ENCODE data around the gene CD2BP2.

Gene CD2BP2

DNA sequence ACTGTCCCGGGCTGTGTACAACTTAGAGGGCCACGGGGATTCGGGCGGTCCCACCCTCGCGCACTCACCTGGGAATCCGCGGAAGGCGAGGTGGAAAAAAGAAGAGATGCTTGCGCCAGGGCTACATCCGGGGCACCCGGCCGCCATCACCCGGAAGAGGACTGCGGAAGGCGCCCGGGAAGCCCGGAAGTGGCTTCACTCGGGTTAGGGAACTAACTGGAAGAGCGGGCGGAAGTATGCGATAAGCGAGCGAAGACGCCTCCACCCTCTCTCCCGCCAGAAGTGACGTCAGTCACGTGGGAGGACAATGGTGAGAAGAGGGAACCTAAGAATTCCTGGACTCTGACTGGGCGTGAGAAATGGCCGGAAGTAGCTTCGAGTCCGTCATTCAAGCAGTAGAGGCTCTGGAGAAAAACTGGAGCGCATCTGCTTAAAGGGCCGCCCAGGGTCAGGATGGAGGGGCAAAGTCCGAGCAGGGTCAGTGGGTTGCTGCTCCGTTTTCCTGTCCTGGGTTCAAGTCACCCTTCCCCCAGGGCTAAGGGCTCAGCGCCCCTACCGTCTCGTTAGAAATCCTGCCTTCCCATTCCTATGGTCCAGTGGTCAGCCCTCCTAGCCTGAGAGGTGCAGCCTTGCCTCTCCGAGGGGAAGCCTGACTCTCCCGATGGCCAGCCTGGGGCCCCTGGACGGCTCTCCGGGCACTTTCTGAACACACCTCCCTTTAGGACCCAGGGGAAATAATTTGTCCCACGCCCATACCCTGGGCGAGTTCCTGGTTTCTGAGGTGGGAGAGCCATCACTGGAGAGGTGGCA, at the start of gene CD2BP2:
Gene CD2BP2 (minus strand): TSS at position 165 of the 810 bp plus-strand sequence. CDS start 627 bp downstream, outside the sequence.
- Histone ChIP-seq H3K4me1 (ENCODE audit: insufficient read depth, low read length) (peaks cover 45% of the 10 kb centered on the region), H3K4me3 (ENCODE audit: low read depth in 1 of 2, low read length in 2 of 2) (peak within 1 kb of the TSS; percentile 97 to 99), H4K20me1 (ENCODE audit: insufficient read depth, low read length) (peaks cover 28% of the 10 kb centered on the region), H3K79me2 (ENCODE audit: insufficient read depth, low read length) (peaks cover 38% of the 10 kb centered on the region), H3K27ac (ENCODE audit: low read length) (peak within 1 kb of the TSS; percentile 95), H2AFZ (ENCODE audit: low read depth, low read length) (peak within 1 kb of the TSS; percentile 98), H3K9me3 (ENCODE audit: insufficient read depth, low read length, severe bottlenecking) (no peaks in the 10 kb centered on the region), H3K36me3 (ENCODE audit: insufficient read depth, low read length) (peaks cover 79% of the 10 kb centered on the region), H3K4me2 (ENCODE audit: insufficient read depth, low read length) (peak within 1 kb of the TSS; percentile 99), H3K27me3 (ENCODE audit: insufficient read depth, low read length, poor library complexity) (no peaks in the 10 kb centered on the region), H3K9ac (ENCODE audit: low read depth, low read length) (peak within 1 kb of the TSS; percentile 87)
- DNase-seq (peak; percentile 94), ATAC-seq (ENCODE audit: insufficient read depth, low read depth) (peak; percentile 93)
- TF ChIP-seq CTCF (IDR thresholded peaks at IDR 0.05; ENCODE audit: borderline replicate concordance, extremely low read depth, low read length, poor library complexity, severe bottlenecking), result no peak
- no peak for TF ChIP-seq EZH2 (IDR thresholded peaks at IDR 0.05; ENCODE audit: borderline replicate concordance, low read depth, low read length, severe bottlenecking)

DNA sequence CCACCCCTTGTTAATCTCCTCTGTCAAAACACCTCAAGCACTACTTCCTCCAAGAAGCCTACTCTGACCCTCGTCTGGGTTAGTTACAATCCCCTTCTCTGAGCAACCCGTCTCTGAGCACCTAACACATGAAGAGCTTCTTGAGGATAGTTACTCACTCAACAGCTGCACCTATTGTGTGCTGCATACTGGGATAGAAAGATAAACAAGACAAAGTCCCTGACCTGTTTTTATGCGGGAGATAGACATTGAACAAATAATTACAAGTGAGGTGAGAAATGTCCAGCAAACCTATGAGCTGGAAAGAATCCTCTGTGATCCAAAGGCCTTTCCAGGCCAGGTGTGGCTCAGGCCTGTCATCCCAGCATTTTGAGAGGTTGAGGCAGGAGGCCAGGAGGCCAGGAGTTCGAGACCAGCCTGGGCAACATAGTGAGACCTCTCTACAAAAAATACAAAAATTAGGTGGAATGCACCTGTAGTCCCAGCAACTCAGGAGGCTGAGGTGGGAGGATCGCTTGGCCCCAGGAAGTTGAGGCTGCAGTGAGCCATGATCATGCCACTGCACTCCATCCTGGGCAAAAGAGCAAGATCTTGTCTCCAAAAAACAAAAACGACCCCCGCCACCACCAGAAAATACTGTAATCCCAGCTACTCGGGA, 46.8 kb upstream of the CD2BP2 start:
- H3K4me2 ChIP-seq (ENCODE audit: insufficient read depth, low read length), result no peak overlapping the region
- H3K9ac ChIP-seq (ENCODE audit: low read depth, low read length), result no peak overlapping the region
- H3K9me3 ChIP-seq (ENCODE audit: insufficient read depth, low read length, severe bottlenecking), result no peaks in the 10 kb centered on the region
- ATAC-seq (ENCODE audit: insufficient read depth, low read depth) (no peak), DNase-seq (no peak)
- peaks cover 23% of the 10 kb centered on the region for H3K36me3 ChIP-seq (ENCODE audit: insufficient read depth, low read length)
- no peak overlapping the region for H3K27ac ChIP-seq (ENCODE audit: low read length)
- H3K79me2 ChIP-seq (ENCODE audit: insufficient read depth, low read length), result peaks cover 13% of the 10 kb centered on the region
- H3K4me3 ChIP-seq (ENCODE audit: low read depth in 1 of 2, low read length in 2 of 2), result no peak overlapping the region
- no peak overlapping the region for H2AFZ ChIP-seq (ENCODE audit: low read depth, low read length)
- H3K4me1 ChIP-seq (ENCODE audit: insufficient read depth, low read length), result peaks cover 49% of the 10 kb centered on the region
- peaks cover 12% of the 10 kb centered on the region for H4K20me1 ChIP-seq (ENCODE audit: insufficient read depth, low read length)
- no peaks in the 10 kb centered on the region for H3K27me3 ChIP-seq (ENCODE audit: insufficient read depth, low read length, poor library complexity)
- TF ChIP-seq EZH2 (IDR thresholded peaks at IDR 0.05; ENCODE audit: borderline replicate concordance, low read depth, low read length, severe bottlenecking) (no peak), CTCF (IDR thresholded peaks at IDR 0.05; ENCODE audit: borderline replicate concordance, extremely low read depth, low read length, poor library complexity, severe bottlenecking) (no peak)

- Histone ChIP-seq H3K36me3 (ENCODE audit: insufficient read depth, low read length) (peaks cover 25% of the 10 kb centered on the region), H4K20me1 (ENCODE audit: insufficient read depth, low read length) (peaks cover 14% of the 10 kb centered on the region), H3K4me2 (ENCODE audit: insufficient read depth, low read length) (peak overlapping the region; percentile 79), H3K9me3 (ENCODE audit: insufficient read depth, low read length, severe bottlenecking) (no peaks in the 10 kb centered on the region), H2AFZ (ENCODE audit: low read depth, low read length) (peak overlapping the region; percentile 74), H3K4me3 (ENCODE audit: low read depth in 1 of 2, low read length in 2 of 2) (peak overlapping the region; percentile 26 to 58; a peak in 3 of 4 replicates), H3K9ac (ENCODE audit: low read depth, low read length) (peak overlapping the region; percentile 60), H3K79me2 (ENCODE audit: insufficient read depth, low read length) (peaks cover 36% of the 10 kb centered on the region), H3K27me3 (ENCODE audit: insufficient read depth, low read length, poor library complexity) (no peaks in the 10 kb centered on the region), H3K27ac (ENCODE audit: low read length) (peak overlapping the region; percentile 83), H3K4me1 (ENCODE audit: insufficient read depth, low read length) (peaks cover 57% of the 10 kb centered on the region)
- no peak for DNase-seq
- ATAC-seq (ENCODE audit: insufficient read depth, low read depth), result no peak; the same call in 2 of the 3 replicates
- TF ChIP-seq CTCF (IDR thresholded peaks at IDR 0.05; ENCODE audit: borderline replicate concordance, extremely low read depth, low read length, poor library complexity, severe bottlenecking) (no peak), EZH2 (IDR thresholded peaks at IDR 0.05; ENCODE audit: borderline replicate concordance, low read depth, low read length, severe bottlenecking) (no peak)
Measured at GRCh38 chr16:30399435-30400186, 44.5 kb upstream of the CD2BP2 start.

Measured in DND-41 (cell line).